Activated CD4-positive, alpha-beta memory T cell treated with anti-CD3 and anti-CD28 coated beads, Interleukin-2, amount 10 ng/mL, durations not matched to agents 7 days and 5 days (primary cell): ENCODE results near the gene INS. TPM values are rescaled to one million over a fixed set of nuclear protein-coding genes. Genes with fewer than 3 reads are reported as not detected.

Source experiments
- CTCF ChIA-PET: fragments of 350-600 bp; sonication (Branson Sonifier 250); formaldehyde crosslinking; loops from one replicate; lab custom pipeline; 2021; ENCODE audit warnings: antibody characterized with exemption, inconsistent platforms; lab: Charles Lee
- POLR2A ChIA-PET: fragments of 350-600 bp; sonication (Branson Sonifier 250); formaldehyde crosslinking; loops from one replicate; lab custom pipeline; 2021; ENCODE audit warnings: antibody characterized with exemption; lab: Charles Lee
- DNase-seq: peaks from one replicate; pipeline ENCODE4 v3.0.0-alpha.2; 2020
- H3K27ac Mint-ChIP-seq: one replicate; pipeline ENCODE4 v1.8.0; 2021; ENCODE audit warnings: mild to moderate bottlenecking, mixed read lengths
- H3K27me3 Mint-ChIP-seq: one replicate; pipeline ENCODE4 v1.8.0; 2021; ENCODE audit warnings: mixed read lengths
- H3K36me3 Mint-ChIP-seq: one replicate; pipeline ENCODE4 v1.8.0; 2021; ENCODE audit warnings: low read depth, mixed read lengths
- H3K4me1 Mint-ChIP-seq: one replicate; pipeline ENCODE4 v1.8.0; 2021; ENCODE audit warnings: mixed read lengths
- H3K4me3 Mint-ChIP-seq: one replicate; pipeline ENCODE4 v1.8.0; 2021; ENCODE audit warnings: mild to moderate bottlenecking, mixed read lengths
- H3K9me3 Mint-ChIP-seq: one replicate; pipeline ENCODE4 v1.8.0; 2021; ENCODE audit warnings: mixed read lengths
- total RNA-seq, 2 experiments: library from RNA; stranded (reverse); gene quantifications; one replicate each; pipeline ENCODE4 v1.2.3, GENCODE V29; 2021

Gene INS
- total RNA-seq, 2 experiments from 2014 or later = not detected

DNA sequence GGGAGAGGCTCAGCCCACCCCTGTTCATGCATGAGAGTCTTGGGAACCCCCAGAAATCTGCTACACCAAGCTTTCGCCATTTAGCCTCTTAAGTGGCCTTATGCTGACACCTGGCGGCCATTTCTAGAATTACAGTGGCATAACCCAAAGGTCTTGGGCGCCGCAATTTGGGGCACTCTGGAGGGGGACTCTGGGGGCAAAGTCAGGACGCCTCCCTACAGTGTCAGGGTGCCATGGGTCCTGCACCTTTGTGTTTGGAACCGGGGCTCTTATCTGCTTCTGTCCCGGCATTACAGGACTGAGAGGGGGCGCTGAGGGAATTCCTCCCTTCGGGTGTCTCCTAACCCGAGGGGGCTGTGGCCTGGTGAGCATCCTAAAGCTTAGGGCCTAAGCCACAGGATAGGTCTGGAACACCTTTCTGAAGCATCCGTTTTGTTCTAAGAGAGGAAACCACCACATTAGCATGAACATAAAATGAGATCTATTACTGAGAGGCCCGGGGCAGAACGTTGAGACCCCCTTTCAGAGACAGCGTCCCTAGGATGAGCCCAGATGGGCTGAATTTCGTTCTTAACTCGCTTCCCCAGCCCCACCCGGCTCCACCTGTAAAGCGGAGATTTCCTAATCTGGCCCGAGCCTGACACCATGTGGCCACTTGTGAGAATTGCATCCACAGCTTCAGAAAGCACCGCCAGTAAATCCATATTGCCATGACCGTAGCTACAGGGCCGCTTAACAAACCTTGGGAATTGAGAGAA lies 9.3 kb downstream of the INS start:
- no peak overlapping the region for H3K27ac Mint-ChIP-seq
- CTCF ChIA-PET = interaction anchor here (0.6 to 9.7 kb wide), 34 partner anchors 9 to 509 kb away, joined by 3 to 220 read pairs (median 4); partner anchors contain the start of genes LSP1 and TNNI2
- peaks cover 38% of the 10 kb centered on the region for H3K27me3 Mint-ChIP-seq
- DNase-seq = peak; percentile 82
- no peaks in the 10 kb centered on the region for H3K9me3 Mint-ChIP-seq
- H3K36me3 Mint-ChIP-seq = no peaks in the 10 kb centered on the region
- H3K4me3 Mint-ChIP-seq = no peak overlapping the region
- POLR2A ChIA-PET = interaction anchor here (0.6 to 2.5 kb wide), 2 partner anchors 114 to 394 kb away, joined by 3 to 18 read pairs; no protein-coding TSS in a partner anchor
- peaks cover 6% of the 10 kb centered on the region for H3K4me1 Mint-ChIP-seq

DNA sequence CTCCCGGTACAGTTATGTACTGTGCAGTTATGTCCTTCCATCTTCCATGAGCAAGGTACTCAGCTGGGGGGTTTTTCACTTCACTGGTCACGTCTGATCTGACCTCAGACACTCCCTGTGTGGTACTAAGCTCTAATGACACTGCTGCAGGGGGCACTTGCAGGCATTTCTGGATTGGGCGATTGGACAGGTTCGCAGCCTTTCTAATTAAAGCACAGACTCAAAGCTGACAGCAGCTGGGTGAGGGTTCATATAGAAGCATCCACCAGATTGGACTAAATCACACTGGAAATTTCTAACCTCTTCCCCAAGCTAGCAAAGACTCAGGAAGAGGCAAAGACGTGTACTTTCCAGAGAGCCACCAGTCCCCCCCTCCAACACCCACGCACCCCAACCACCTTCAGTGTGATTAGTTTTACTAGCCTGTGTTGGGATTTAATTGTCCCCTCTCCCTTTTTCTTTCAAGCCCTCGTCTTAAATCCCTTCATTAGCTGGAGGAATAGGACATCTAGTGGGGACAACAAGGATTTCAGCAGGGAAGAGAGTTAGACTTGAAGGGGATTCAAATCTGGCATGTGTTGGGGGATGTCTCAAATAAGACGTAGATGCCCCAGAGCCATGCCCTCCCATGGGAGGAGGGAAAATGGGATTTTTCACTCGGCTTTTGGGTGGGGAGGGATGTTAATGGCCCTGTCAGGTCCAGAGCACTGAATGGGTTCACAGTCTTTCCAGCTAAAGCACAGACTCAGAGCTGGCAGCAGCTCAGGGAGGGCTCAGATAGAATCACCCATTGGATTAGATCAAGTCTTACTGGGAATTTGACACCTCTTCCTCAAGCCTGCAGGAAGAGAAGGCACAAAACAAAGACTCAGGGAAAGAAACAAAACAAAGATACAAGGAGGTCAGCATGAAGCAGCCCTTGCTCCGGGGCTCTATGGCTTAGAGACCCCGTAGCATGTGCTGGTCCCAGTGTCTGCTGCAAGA lies 10.9 kb downstream of the INS start:
- H3K36me3 Mint-ChIP-seq = no peaks in the 10 kb centered on the region
- H3K4me3 Mint-ChIP-seq = no peak overlapping the region
- no peaks in the 10 kb centered on the region for H3K9me3 Mint-ChIP-seq
- H3K4me1 Mint-ChIP-seq = peaks cover 6% of the 10 kb centered on the region
- POLR2A ChIA-PET = interaction anchor here (0.7 kb wide), 1 partner anchor 112 kb away, joined by 4 read pairs; no protein-coding TSS in a partner anchor
- H3K27ac Mint-ChIP-seq = no peak overlapping the region
- no peak for DNase-seq
- CTCF ChIA-PET = interaction anchor here (0.8 to 9.7 kb wide), 15 partner anchors 37 to 498 kb away, joined by 3 to 220 read pairs (median 6); partner anchors contain the start of genes LSP1 and TNNI2
- peaks cover 53% of the 10 kb centered on the region for H3K27me3 Mint-ChIP-seq

DNA sequence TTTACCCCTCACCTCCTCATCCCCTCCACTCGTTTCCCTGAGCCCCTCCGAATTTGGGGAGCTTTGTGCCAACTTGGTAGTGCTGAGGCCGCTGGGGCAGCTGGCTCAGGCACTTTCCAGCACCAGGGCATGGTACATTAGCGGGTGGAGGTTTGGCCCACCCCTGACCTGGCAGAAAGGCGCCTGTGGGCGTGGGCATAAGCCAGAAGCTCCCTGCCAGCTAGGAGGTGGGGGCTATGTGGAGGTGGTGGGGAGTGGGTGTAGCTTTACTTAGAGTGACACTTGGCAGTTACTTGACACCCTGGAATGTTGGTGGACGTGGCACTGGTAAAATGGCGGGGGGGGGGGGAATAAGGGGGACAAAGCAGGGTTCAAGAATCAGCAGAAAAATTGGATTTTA lies 11.5 kb downstream of the INS start:
- POLR2A ChIA-PET = interaction anchor here (0.6 to 0.7 kb wide), 2 partner anchors 10 to 112 kb away, joined by 3 to 4 read pairs; no protein-coding TSS in a partner anchor

DNA sequence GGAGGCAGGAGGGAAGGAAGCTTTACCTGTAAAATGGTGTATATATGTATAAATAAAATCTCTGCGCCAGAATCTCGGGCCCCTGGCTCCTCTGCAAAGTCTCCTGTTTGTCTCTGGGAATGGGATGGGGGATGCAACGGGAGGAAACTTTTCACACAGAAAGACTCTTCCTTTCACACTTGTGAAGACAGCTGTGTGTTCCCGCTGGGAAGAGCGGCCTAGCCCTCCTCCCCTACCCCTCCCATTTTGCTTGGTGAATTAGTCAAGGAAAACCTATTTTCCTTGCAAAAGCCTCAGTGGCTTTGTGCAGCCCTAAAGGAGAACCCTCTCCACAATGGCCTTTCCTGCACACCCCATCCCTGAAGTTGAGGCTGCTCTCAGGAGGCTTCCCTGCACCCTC lies 12.4 kb downstream of the INS start:
- DNase-seq = no peak
- H3K4me3 Mint-ChIP-seq = no peak overlapping the region
- H3K27me3 Mint-ChIP-seq = peaks cover 64% of the 10 kb centered on the region
- H3K27ac Mint-ChIP-seq = no peak overlapping the region
- ChIA-PET CTCF (interaction anchor here (9.7 kb wide), 1 partner anchor 111 kb away, joined by 220 read pairs; no protein-coding TSS in a partner anchor), POLR2A (no interaction called here)
- no peaks in the 10 kb centered on the region for H3K9me3 Mint-ChIP-seq
- peaks cover 7% of the 10 kb centered on the region for H3K4me1 Mint-ChIP-seq
- no peaks in the 10 kb centered on the region for H3K36me3 Mint-ChIP-seq

More for the DNA sequence above, 11.5 kb downstream of the INS start:
- H3K27me3 Mint-ChIP-seq = peaks cover 60% of the 10 kb centered on the region
- no peaks in the 10 kb centered on the region for H3K9me3 Mint-ChIP-seq
- H3K36me3 Mint-ChIP-seq = no peaks in the 10 kb centered on the region
- H3K4me1 Mint-ChIP-seq = peaks cover 6% of the 10 kb centered on the region
- H3K4me3 Mint-ChIP-seq = no peak overlapping the region
- DNase-seq = no peak
- no peak overlapping the region for H3K27ac Mint-ChIP-seq
- CTCF ChIA-PET = interaction anchor here (1.0 to 9.7 kb wide), 8 partner anchors 36 to 299 kb away, joined by 3 to 220 read pairs (median 7); no protein-coding TSS in a partner anchor

DNA sequence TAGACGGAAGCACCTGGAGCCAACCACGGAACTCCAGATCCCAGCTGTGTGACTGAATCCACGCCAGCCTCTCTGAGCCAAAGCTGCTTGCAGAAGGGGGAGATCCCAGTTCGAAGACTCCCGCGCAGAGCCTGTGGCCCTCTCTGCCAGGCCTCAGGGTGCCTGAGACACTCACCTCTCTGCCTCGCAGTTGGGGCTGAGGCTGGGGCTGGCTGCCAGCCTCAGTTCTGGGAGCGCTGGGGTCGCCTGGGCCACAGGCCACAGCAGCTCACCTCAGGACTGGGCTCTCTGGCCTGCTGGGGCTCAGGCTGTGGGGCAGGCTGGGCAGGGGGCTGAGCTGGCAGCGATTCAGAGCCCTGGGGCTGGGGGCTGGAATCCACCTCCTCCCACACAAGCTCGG lies 13.6 kb downstream of the INS start:
- POLR2A ChIA-PET = no interaction called here
- Mint-ChIP-seq H3K9me3 (no peaks in the 10 kb centered on the region), H3K36me3 (no peaks in the 10 kb centered on the region), H3K27me3 (peaks cover 76% of the 10 kb centered on the region), H3K4me1 (peaks cover 16% of the 10 kb centered on the region), H3K4me3 (no peak overlapping the region), H3K27ac (no peak overlapping the region)
- CTCF ChIA-PET = interaction anchor here (1.5 to 9.7 kb wide), 3 partner anchors 12 to 111 kb away, joined by 3 to 220 read pairs (median 4); no protein-coding TSS in a partner anchor
- no peak for DNase-seq

GRCh38 chr11:2146051-2146450 lies 15.0 kb downstream of the INS start:
- H3K36me3 Mint-ChIP-seq = no peaks in the 10 kb centered on the region
- peaks cover 84% of the 10 kb centered on the region for H3K27me3 Mint-ChIP-seq
- H3K4me1 Mint-ChIP-seq = peaks cover 15% of the 10 kb centered on the region
- no peaks in the 10 kb centered on the region for H3K9me3 Mint-ChIP-seq
- ChIA-PET CTCF (interaction anchor here (1.5 to 1.7 kb wide), 2 partner anchors 14 to 110 kb away, joined by 3 to 4 read pairs; no protein-coding TSS in a partner anchor), POLR2A (no interaction called here)
- H3K27ac Mint-ChIP-seq = no peak overlapping the region
- H3K4me3 Mint-ChIP-seq = no peak overlapping the region
- no peak for DNase-seq

GRCh38 chr11:2144544-2145248 lies 16.3 kb downstream of the INS start:
- CTCF ChIA-PET = no interaction called here
- H3K27me3 Mint-ChIP-seq = peaks cover 78% of the 10 kb centered on the region
- H3K4me1 Mint-ChIP-seq = peaks cover 15% of the 10 kb centered on the region
- no peaks in the 10 kb centered on the region for H3K9me3 Mint-ChIP-seq
- POLR2A ChIA-PET = no interaction called here
- H3K27ac Mint-ChIP-seq = no peak overlapping the region
- no peak for DNase-seq
- H3K4me3 Mint-ChIP-seq = no peak overlapping the region
- H3K36me3 Mint-ChIP-seq = no peaks in the 10 kb centered on the region

DNA sequence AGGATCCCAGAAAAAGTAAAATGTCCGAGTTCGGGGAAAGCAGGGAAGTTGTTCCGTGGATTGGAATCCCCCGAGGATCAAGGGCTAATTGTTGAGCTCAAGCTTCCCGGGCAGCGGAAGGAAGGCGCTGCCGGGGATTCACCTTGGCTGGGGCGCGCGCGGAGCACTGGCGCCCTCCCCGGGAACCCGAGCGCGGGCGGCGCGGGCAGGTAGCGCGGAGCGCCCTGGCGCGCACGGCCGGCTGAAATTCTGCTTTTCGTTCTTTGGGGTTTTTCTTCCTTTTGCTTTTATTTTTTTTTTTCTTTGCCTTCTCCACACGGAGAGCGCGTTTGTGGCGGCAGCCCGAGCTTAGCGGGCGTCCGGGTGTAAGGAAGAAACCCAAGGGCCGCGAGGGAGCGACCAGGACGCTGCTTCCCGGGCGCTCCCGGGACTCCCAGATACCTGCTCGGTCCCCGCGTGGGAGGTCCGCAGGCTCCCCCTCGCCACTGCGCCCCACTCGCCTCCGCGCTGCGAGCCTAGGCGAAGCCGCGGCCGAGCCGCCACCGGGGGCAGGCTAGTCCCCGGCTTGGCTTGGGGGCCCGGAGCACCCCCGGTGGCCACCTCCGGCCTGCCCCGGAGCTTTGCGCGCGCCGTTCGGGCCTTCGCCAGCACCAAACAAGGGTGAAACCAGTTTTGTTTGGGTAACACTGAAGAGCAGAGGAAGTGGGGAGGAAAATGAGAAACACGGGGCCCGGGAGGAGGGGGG lies 17.0 kb downstream of the INS start:
- H3K4me1 Mint-ChIP-seq = peaks cover 15% of the 10 kb centered on the region
- POLR2A ChIA-PET = no interaction called here
- CTCF ChIA-PET = interaction anchor here (1.3 kb wide), 1 partner anchor 8 kb away, joined by 4 read pairs; no protein-coding TSS in a partner anchor
- DNase-seq = no peak
- no peaks in the 10 kb centered on the region for H3K9me3 Mint-ChIP-seq
- H3K27ac Mint-ChIP-seq = no peak overlapping the region
- peaks cover 72% of the 10 kb centered on the region for H3K27me3 Mint-ChIP-seq
- H3K4me3 Mint-ChIP-seq = no peak overlapping the region
- H3K36me3 Mint-ChIP-seq = no peaks in the 10 kb centered on the region

DNA sequence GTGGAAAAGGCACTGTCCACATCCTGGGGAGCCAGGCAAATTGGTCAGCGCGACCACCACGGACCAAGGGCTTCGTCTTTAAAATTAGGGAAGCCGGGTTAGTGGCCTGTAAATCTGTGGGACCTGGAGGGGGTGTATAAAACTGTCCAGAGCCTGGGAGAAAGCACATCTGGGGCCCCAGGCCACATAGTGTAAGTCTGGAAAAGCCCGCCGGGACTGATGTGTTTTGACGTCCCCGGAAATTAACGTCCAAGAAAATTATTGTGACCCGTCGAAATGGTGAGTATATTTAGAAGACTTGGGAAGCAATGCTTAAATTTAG lies 17.6 kb downstream of the INS start:
- Mint-ChIP-seq H3K27ac (no peak overlapping the region), H3K9me3 (no peaks in the 10 kb centered on the region), H3K27me3 (peaks cover 67% of the 10 kb centered on the region), H3K4me3 (no peak overlapping the region), H3K4me1 (peaks cover 15% of the 10 kb centered on the region), H3K36me3 (no peaks in the 10 kb centered on the region)
- POLR2A ChIA-PET = no interaction called here
- no peak for DNase-seq
- CTCF ChIA-PET = interaction anchor here (1.3 kb wide), 1 partner anchor 9 kb away, joined by 4 read pairs; no protein-coding TSS in a partner anchor

GRCh38 chr11:2142762-2143202 lies 18.2 kb downstream of the INS start:
- peaks cover 63% of the 10 kb centered on the region for H3K27me3 Mint-ChIP-seq
- H3K27ac Mint-ChIP-seq = no peak overlapping the region
- no peaks in the 10 kb centered on the region for H3K36me3 Mint-ChIP-seq
- peak; percentile 24 for DNase-seq
- H3K4me1 Mint-ChIP-seq = peaks cover 17% of the 10 kb centered on the region
- ChIA-PET POLR2A (no interaction called here), CTCF (interaction anchor here (1.0 to 1.3 kb wide), 2 partner anchors 8 to 9 kb away, joined by 3 to 4 read pairs; no protein-coding TSS in a partner anchor)
- no peaks in the 10 kb centered on the region for H3K9me3 Mint-ChIP-seq
- H3K4me3 Mint-ChIP-seq = no peak overlapping the region

DNA sequence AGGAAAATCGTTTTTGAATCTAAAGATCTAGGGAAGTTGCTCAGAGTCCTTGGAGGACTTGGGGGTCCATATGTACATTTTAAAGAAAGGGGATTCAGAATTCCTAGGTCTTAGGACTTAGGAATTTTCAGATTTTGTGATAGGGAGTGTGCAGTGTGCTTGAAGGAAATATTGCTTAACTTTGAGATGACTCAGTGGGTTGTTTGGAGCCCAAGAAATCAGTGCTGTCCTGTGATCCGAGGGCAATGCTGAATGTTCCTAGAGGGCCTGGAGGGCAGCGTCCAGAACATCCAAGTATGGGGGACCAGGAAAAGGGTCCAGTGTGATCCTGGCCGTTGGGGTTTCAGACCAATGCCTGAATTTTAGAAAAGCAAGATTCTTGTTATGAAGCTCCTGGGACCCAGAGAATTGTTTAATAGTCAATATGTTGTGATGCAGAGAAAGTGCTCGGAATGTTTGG lies 18.7 kb downstream of the INS start:
- Mint-ChIP-seq H3K4me3 (no peak overlapping the region), H3K4me1 (peaks cover 17% of the 10 kb centered on the region), H3K27ac (no peak overlapping the region), H3K36me3 (no peaks in the 10 kb centered on the region), H3K9me3 (no peaks in the 10 kb centered on the region), H3K27me3 (peaks cover 67% of the 10 kb centered on the region)
- POLR2A ChIA-PET = no interaction called here
- CTCF ChIA-PET = interaction anchor here (1.0 to 1.3 kb wide), 3 partner anchors 9 to 10 kb away, joined by 3 to 5 read pairs (median 4); no protein-coding TSS in a partner anchor
- no peak for DNase-seq
